ENCODE data around the gene ZNF232. TPM values are rescaled to one million over a fixed set of nuclear protein-coding genes. Genes with fewer than 3 reads are reported as not detected.

The ZNF232 gene
- total and polyA plus RNA-seq, 2 of the 13 experiments (the other 11 are each of a cell fraction or from before 2014, with no cell fraction given): 7.8 to 28.7 TPM

GRCh38 chr17:5135726-5136579 lies 24.3 kb upstream of the ZNF232 start:
- Histone ChIP-seq H3K36me3 (replicated peaks in 1 of 2; ENCODE audit: control insufficient read depth in 1 of 2, insufficient read depth in 2 of 2, low read length in 2 of 2) (no peaks in the 10 kb centered on the region), H3K27ac (ENCODE audit: extremely low read length, insufficient read depth, low read length) (no peak overlapping the region), H2AFZ (ENCODE audit: low read length) (no peak overlapping the region), H3K27me3 (ENCODE audit: control insufficient read depth in 1 of 2, insufficient read depth in 2 of 2, low read length in 2 of 2) (peaks cover 2 to 20% of the 10 kb centered on the region in 2 experiments; a peak in 4 of 5 replicates), H3K9ac (ENCODE audit: insufficient read depth, low read depth, low read length) (no peak overlapping the region), H3K4me2 (ENCODE audit: low read depth, low read length) (peak overlapping the region; percentile 39; the same call in 1 of the 2 replicates), H3K4me3 (replicated peaks in 1 of 3; ENCODE audit: insufficient read depth in 1 of 3, low read depth in 2 of 3, low read length in 3 of 3) (peak overlapping the region in 1 of 3 experiments; percentile 4; a peak in 1 of 6 replicates), H3K4me1 (ENCODE audit: insufficient read depth, low read length) (peaks cover 20% of the 10 kb centered on the region), H3K79me2 (ENCODE audit: insufficient read depth, low read length) (no peaks in the 10 kb centered on the region), H4K20me1 (ENCODE audit: insufficient read depth, low read length) (no peaks in the 10 kb centered on the region), H3K9me3 (ENCODE audit: low read length) (no peaks in the 10 kb centered on the region)
- FAIRE-seq (no peak), ATAC-seq (peak; percentile 26; the same call in 1 of the 3 replicates), DNase-seq (ENCODE audit: low spot score) (no peak)
- WGBS (ENCODE audit: low lambda C conversion rate): 26% methylated on average over 6 of the region's 14 CpGs
- BruUV-seq (replicated peaks): no TSS peak
- in situ Hi-C loops (cut with HindIII; ENCODE audit: extremely low pct_ligation_motif_present, low pct_unique_long_range_greater_than_20kb) (no loop called here), intact Hi-C loops (cut with micrococcal nuclease; ENCODE audit: unreplicated experiment) (no loop called here)
- ChIA-PET CTCF (ENCODE audit: low intra/inter-chr PET ratio, low total read pairs) (no interaction called here), POLR2A (no interaction called here)
- TF ChIP-seq ZBTB43 (CRISPR knock-in tag; conservative IDR thresholded peaks at IDR 0.05): no peak
- 0 out of 2 replicates have a peak, but pooled peaks have one; percentile 14 for TF ChIP-seq HNF4G (IDR thresholded peaks at IDR 0.05; ENCODE audit: borderline replicate concordance, low read depth, low read length)
- TF ChIP-seq HNF4G (CRISPR knock-in tag; IDR thresholded peaks at IDR 0.05; ENCODE audit: borderline replicate concordance, low read depth): no peak
- no peak for TF ChIP-seq ARNTL (CRISPR knock-in tag; IDR thresholded peaks at IDR 0.05)
- no peak for TF ChIP-seq TARDBP (CRISPR knock-in tag; IDR thresholded peaks at IDR 0.05)
- TF ChIP-seq ZBTB34 (CRISPR knock-in tag; IDR thresholded peaks at IDR 0.05): no peak
- no peak for TF ChIP-seq ZNF205 (CRISPR knock-in tag; IDR thresholded peaks at IDR 0.05)
- TF ChIP-seq CREBL2 (CRISPR knock-in tag; IDR thresholded peaks at IDR 0.05; ENCODE audit: borderline replicate concordance): no peak
- TF ChIP-seq ZNF687 (CRISPR knock-in tag; IDR thresholded peaks at IDR 0.05): peak; percentile 10; the same call in 1 of the 2 replicates
- no peak for TF ChIP-seq ZNF678 (CRISPR knock-in tag; IDR thresholded peaks at IDR 0.05)
- TF ChIP-seq HNF4A (CRISPR knock-in tag; IDR thresholded peaks at IDR 0.05): peak; percentile 12; the same call in 1 of the 2 replicates
- no peak for TF ChIP-seq KLF13 (CRISPR knock-in tag; IDR thresholded peaks at IDR 0.05)
- TF ChIP-seq HINFP (CRISPR knock-in tag; IDR thresholded peaks at IDR 0.05; ENCODE audit: low read depth): no peak
- no peak for TF ChIP-seq DPF2 (CRISPR knock-in tag; IDR thresholded peaks at IDR 0.05; ENCODE audit: borderline replicate concordance, low read depth)
